IMR-90 (cell line): ENCODE data around the gene TRIAP1. TPM values are rescaled to one million over a fixed set of nuclear protein-coding genes. Genes with fewer than 3 reads are reported as not detected.

Experiments
- POLR2A ChIP-seq: IDR thresholded peaks from 2 replicates; pipeline ENCODE4 v1.6.1; 2012; ENCODE audit warnings: mild to moderate bottlenecking, low read depth, low read length
- USF2 ChIP-seq: fragments of 150-350 bp; IDR thresholded peaks from 2 replicates; pipeline ENCODE4 v1.6.1; 2017; ENCODE audit warnings: mild to moderate bottlenecking, antibody characterized with exemption, low read length, low read depth
- polyA plus RNA-seq, 3 experiments: library from polyadenylated mRNA; depleted of rRNA; stranded (reverse); fragments of >200 nt; gene quantifications; 2 replicates each; pipeline ENCODE4 v1.2.3, GENCODE V29; 2012; ENCODE audit warnings: low replicate concordance in 1 of 3
- total RNA-seq: library from RNA; depleted of rRNA; stranded (reverse); fragments of >200 nt; gene quantifications from 2 replicates; pipeline ENCODE4 v1.2.3, GENCODE V29; 2012

Gene TRIAP1
- total and polyA plus RNA-seq, 2 of the 4 experiments (the other 2 are of a cell fraction) = 19.2 to 32.3 TPM

GRCh38 chr12:120438495-120439198 lies 7.5 kb downstream of the TRIAP1 start (continued):
- TF ChIP-seq USF2 (no peak), POLR2A (no peak)
